H1 (cell line): ENCODE data around the gene PLEKHH2. TPM values are rescaled to one million over a fixed set of nuclear protein-coding genes. Genes with fewer than 3 reads are reported as not detected.

Experiments used
- CTCF ChIA-PET: fragments of 300-600 bp; sonication (Branson Sonifier 250); formaldehyde crosslinking; loops from one replicate; lab custom pipeline; 2021; ENCODE audit not compliant: partially characterized antibody; lab: Charles Lee
- POLR2A ChIA-PET: fragments of 300-600 bp; sonication (Branson Sonifier 250); formaldehyde crosslinking; loops from one replicate; lab custom pipeline; 2021; ENCODE audit warnings: inconsistent platforms; ENCODE audit not compliant: partially characterized antibody; lab: Charles Lee
- DNase-seq, 2 experiments: peaks; one replicate each; pipeline versions ENCODE4 v3.0.0 to v3.0.0-alpha.2; 2010 to 2022; ENCODE audit warnings: low spot score in 2 of 2, low read depth in 1 of 2, mixed read lengths in 1 of 2
- FAIRE-seq: peaks from 2 replicates; lab custom pipeline; 2011; peaks lifted over from hg19 to GRCh38; lab: Jason Lieb, UNC
- H2AFZ ChIP-seq: 2 replicates; pipeline ENCODE4 v1.8.1; 2012; ENCODE audit warnings: low read length, inconsistent platforms
- H2AK5ac ChIP-seq: 2 replicates; pipeline ENCODE4 v1.6.1; 2013; ENCODE audit warnings: low read depth, low read length
- H2BK120ac ChIP-seq: replicated peaks from 2 replicates; pipeline ENCODE3; 2013; ENCODE audit warnings: low read depth, low read length, inconsistent platforms
- H2BK12ac ChIP-seq: 2 replicates; pipeline ENCODE4 v1.6.1; 2013; ENCODE audit warnings: low read depth, low read length
- H2BK15ac ChIP-seq: 2 replicates; pipeline ENCODE4 v1.6.1; 2013; ENCODE audit warnings: low read length
- H2BK20ac ChIP-seq: 2 replicates; pipeline ENCODE4 v1.6.1; 2013; ENCODE audit warnings: low read length
- H2BK5ac ChIP-seq: 2 replicates; pipeline ENCODE4 v1.6.1; 2013; ENCODE audit warnings: low read depth, low read length
- H3K14ac ChIP-seq: 2 replicates; pipeline ENCODE4 v1.6.1; 2013; ENCODE audit warnings: inconsistent platforms; ENCODE audit not compliant: insufficient read length
- H3K18ac ChIP-seq: 2 replicates; pipeline ENCODE4 v1.6.1; 2013; ENCODE audit warnings: low read length; ENCODE audit errors: extremely low read depth
- H3K23ac ChIP-seq: 2 replicates; pipeline ENCODE4 v1.6.1; 2013; ENCODE audit warnings: inconsistent platforms; ENCODE audit not compliant: insufficient read length
- H3K23me2 ChIP-seq: 2 replicates; pipeline ENCODE4 v1.6.1; 2013; ENCODE audit warnings: low read depth, low read length
- H3K27ac ChIP-seq: 2 replicates; pipeline ENCODE4 v1.6.1; 2011; ENCODE audit warnings: low read depth, low read length, inconsistent platforms
- H3K27me3 ChIP-seq, 4 experiments: replicated peaks in 1 of 4; 1 replicate in 1 of 4; 2 replicates in 3 of 4; pipeline versions ENCODE4 v1.6.1 to v1.8.1; 2011 to 2013; ENCODE audit warnings: low read length in 3 of 4, mild to moderate bottlenecking in 3 of 4, inconsistent platforms in 2 of 4, mixed read lengths in 2 of 4, moderate library complexity in 1 of 4; ENCODE audit not compliant: control insufficient read depth in 3 of 4, insufficient read depth in 3 of 4; ENCODE audit errors: extremely low read depth in 1 of 4
- H3K36me3 ChIP-seq, 4 experiments: 2 replicates each; pipeline versions ENCODE4 v1.6.1 to v1.8.1; 2011 to 2013; ENCODE audit warnings: mild to moderate bottlenecking in 4 of 4, low read length in 3 of 4, moderate library complexity in 2 of 4, control low read depth in 1 of 4, inconsistent platforms in 1 of 4; ENCODE audit not compliant: insufficient read depth in 4 of 4, control insufficient read depth in 2 of 4
- H3K4ac ChIP-seq: replicated peaks from 2 replicates; pipeline ENCODE3; 2013; ENCODE audit warnings: low read length, low read depth, mixed read lengths, inconsistent platforms; ENCODE audit not compliant: insufficient read length
- H3K4me1 ChIP-seq, 4 experiments: replicated peaks in 1 of 4; 1 replicate in 1 of 4; 2 replicates in 3 of 4; pipeline versions ENCODE4 v1.6.1 to v1.8.1; 2011 to 2013; ENCODE audit warnings: low read length in 3 of 4, inconsistent platforms in 2 of 4, mixed read lengths in 1 of 4; ENCODE audit not compliant: insufficient read depth in 4 of 4, control insufficient read depth in 3 of 4
- H3K4me2 ChIP-seq, 2 experiments: 2 replicates each; pipeline versions ENCODE4 v1.6.1 to v1.8.1; 2011 to 2013; ENCODE audit warnings: low read depth in 2 of 2, low read length in 2 of 2, control low read depth in 1 of 2, inconsistent platforms in 1 of 2, mild to moderate bottlenecking in 1 of 2; ENCODE audit not compliant: insufficient read depth in 1 of 2
- H3K4me3 ChIP-seq, 4 experiments: fragments of 200-600, 300-600 bp in 1 of 4; sonication (generic), shearing (Covaris generic), sonication (Bioruptor Twin) in 1 of 4; 2 replicates each; pipeline versions ENCODE4 v1.5.1 to v1.8.1; 2011 to 2016; ENCODE audit warnings: low read length in 4 of 4, low read depth in 3 of 4, control low read depth in 2 of 4, inconsistent platforms in 2 of 4, mild to moderate bottlenecking in 2 of 4, mixed read lengths in 1 of 4, moderate library complexity in 1 of 4; ENCODE audit not compliant: insufficient read depth in 2 of 4; ENCODE audit errors: extremely low read depth in 1 of 4
- H3K56ac ChIP-seq: replicated peaks from 2 replicates; pipeline ENCODE3; 2013; ENCODE audit warnings: low read depth, mild to moderate bottlenecking, mixed read lengths, low read length, inconsistent platforms; ENCODE audit not compliant: insufficient read length
- H3K79me1 ChIP-seq: 2 replicates; pipeline ENCODE4 v1.6.1; 2013; ENCODE audit warnings: low read depth, low read length, control low read depth
- H3K79me2 ChIP-seq, 2 experiments: 2 replicates each; pipeline versions ENCODE4 v1.6.1 to v1.8.1; 2012 to 2013; ENCODE audit warnings: low read length in 2 of 2, mild to moderate bottlenecking in 2 of 2, inconsistent platforms in 1 of 2; ENCODE audit not compliant: insufficient read depth in 2 of 2, control insufficient read depth in 1 of 2
- H3K9ac ChIP-seq, 4 experiments: replicated peaks in 1 of 4; 1 replicate in 1 of 4; 2 replicates in 3 of 4; pipeline versions ENCODE4 v1.6.1 to v1.8.1; 2011 to 2013; ENCODE audit warnings: low read depth in 3 of 4, low read length in 3 of 4, control low read depth in 2 of 4, mild to moderate bottlenecking in 2 of 4, moderate library complexity in 2 of 4, inconsistent platforms in 1 of 4; ENCODE audit errors: extremely low read depth in 1 of 4
- H3K9me3 ChIP-seq, 2 experiments: 2 replicates each; pipeline versions ENCODE4 v1.6.1 to v1.8.1; 2012 to 2013; ENCODE audit warnings: mild to moderate bottlenecking in 2 of 2, moderate library complexity in 2 of 2, control low read depth in 1 of 2, inconsistent platforms in 1 of 2, low read depth in 1 of 2, low read length in 1 of 2, mixed read lengths in 1 of 2; ENCODE audit not compliant: insufficient read depth in 2 of 2
- H4K20me1 ChIP-seq, 2 experiments: replicated peaks in 1 of 2; 2 replicates each; pipeline versions ENCODE3 to v1.8.1; 2011 to 2013; ENCODE audit warnings: inconsistent platforms in 2 of 2, low read length in 2 of 2, mild to moderate bottlenecking in 1 of 2; ENCODE audit not compliant: insufficient read depth in 2 of 2, control insufficient read depth in 1 of 2
- H4K5ac ChIP-seq: 2 replicates; pipeline ENCODE4 v1.6.1; 2013; ENCODE audit warnings: low read length, low read depth, mixed read lengths, inconsistent platforms; ENCODE audit not compliant: insufficient read length
- H4K8ac ChIP-seq: 2 replicates; pipeline ENCODE4 v1.8.0; 2013; ENCODE audit warnings: mild to moderate bottlenecking, moderate library complexity, low read length, inconsistent platforms; ENCODE audit not compliant: insufficient read depth; ENCODE audit errors: extremely low read depth
- H4K91ac ChIP-seq: replicated peaks from 2 replicates; pipeline ENCODE3; 2013; ENCODE audit warnings: low read length, mixed read lengths, inconsistent platforms; ENCODE audit not compliant: insufficient read length
- polyA plus RNA-seq, 7 experiments: library from polyadenylated mRNA; depleted of rRNA in 3 of 7; stranded (reverse) in 5 of 7; unstranded in 2 of 7; fragments of >200 nt in 5 of 7; fragments of 200-250 nt in 2 of 7; gene quantifications; 1 replicate in 5 of 7; 2 replicates in 1 of 7; 4 replicates in 1 of 7; pipeline versions ENCODE4 v1.2.1 to v1.2.3, GENCODE V29; 2011 to 2013; ENCODE audit warnings: missing spikeins in 2 of 7, mixed read lengths in 2 of 7
- total RNA-seq: library from RNA; stranded (reverse); fragmentation: NEBNext Ultra II Directional; extraction: Animal tissue kit (Norgen Biotek cat#: 25700); gene quantifications from 2 replicates; pipeline ENCODE4 v1.2.1, GENCODE V29; 2021
- TF ChIP-seq, protein P1 (sequence below): fragments of 300-600 bp; sonication (generic); IDR thresholded peaks from 2 replicates; pipeline ENCODE4 v1.7.1; 2012; ENCODE audit warnings: low read length, moderate library complexity, mild to moderate bottlenecking, inconsistent platforms; ENCODE audit not compliant: insufficient replicate concordance

Gene PLEKHH2
- total and polyA plus RNA-seq, 2 of the 8 experiments (the other 6 are each of a cell fraction or from before 2014, with no cell fraction given), result 2.2 to 5.0 TPM

GRCh38 chr2:43759195-43759594, 122.1 kb downstream of the PLEKHH2 start:
- Histone ChIP-seq H3K14ac (no peak overlapping the region), H2BK12ac (no peak overlapping the region), H2AFZ (no peak overlapping the region), H3K4me1 (peaks cover 0 to 3% (median 0%) of the 10 kb centered on the region in 4 experiments; a peak in 1 of 7 replicates), H2BK15ac (no peak overlapping the region), H4K20me1 (no peaks in the 10 kb centered on the region), H2BK5ac (no peak overlapping the region), H4K5ac (no peak overlapping the region), H3K9ac (no peak overlapping the region), H3K27ac (no peak overlapping the region), H2AK5ac (no peak overlapping the region), H3K79me2 (no peaks in the 10 kb centered on the region), H3K4me3 (no peak overlapping the region), H4K91ac (no peak overlapping the region), H3K18ac (no peak overlapping the region), H2BK120ac (no peak overlapping the region), H3K56ac (no peak overlapping the region), H3K79me1 (no peaks in the 10 kb centered on the region), H3K23ac (no peak overlapping the region), H3K27me3 (no peaks in the 10 kb centered on the region), H3K4me2 (no peak overlapping the region), H3K9me3 (no peaks in the 10 kb centered on the region), H2BK20ac (no peak overlapping the region), H3K36me3 (no peaks in the 10 kb centered on the region), H4K8ac (no peak overlapping the region), H3K4ac (no peak overlapping the region), H3K23me2 (no peaks in the 10 kb centered on the region)
- DNase-seq (no peak), FAIRE-seq (no peak)
- CTCF ChIA-PET, result interaction anchor here (1.9 kb wide), 1 partner anchor 119 kb away, joined by 4 read pairs; no protein-coding TSS in a partner anchor
- POLR2A ChIA-PET, result interaction anchor here (1.3 kb wide), 1 partner anchor 9 kb away, joined by 5 read pairs; no protein-coding TSS in a partner anchor
- TF ChIP-seq, protein P1, sequence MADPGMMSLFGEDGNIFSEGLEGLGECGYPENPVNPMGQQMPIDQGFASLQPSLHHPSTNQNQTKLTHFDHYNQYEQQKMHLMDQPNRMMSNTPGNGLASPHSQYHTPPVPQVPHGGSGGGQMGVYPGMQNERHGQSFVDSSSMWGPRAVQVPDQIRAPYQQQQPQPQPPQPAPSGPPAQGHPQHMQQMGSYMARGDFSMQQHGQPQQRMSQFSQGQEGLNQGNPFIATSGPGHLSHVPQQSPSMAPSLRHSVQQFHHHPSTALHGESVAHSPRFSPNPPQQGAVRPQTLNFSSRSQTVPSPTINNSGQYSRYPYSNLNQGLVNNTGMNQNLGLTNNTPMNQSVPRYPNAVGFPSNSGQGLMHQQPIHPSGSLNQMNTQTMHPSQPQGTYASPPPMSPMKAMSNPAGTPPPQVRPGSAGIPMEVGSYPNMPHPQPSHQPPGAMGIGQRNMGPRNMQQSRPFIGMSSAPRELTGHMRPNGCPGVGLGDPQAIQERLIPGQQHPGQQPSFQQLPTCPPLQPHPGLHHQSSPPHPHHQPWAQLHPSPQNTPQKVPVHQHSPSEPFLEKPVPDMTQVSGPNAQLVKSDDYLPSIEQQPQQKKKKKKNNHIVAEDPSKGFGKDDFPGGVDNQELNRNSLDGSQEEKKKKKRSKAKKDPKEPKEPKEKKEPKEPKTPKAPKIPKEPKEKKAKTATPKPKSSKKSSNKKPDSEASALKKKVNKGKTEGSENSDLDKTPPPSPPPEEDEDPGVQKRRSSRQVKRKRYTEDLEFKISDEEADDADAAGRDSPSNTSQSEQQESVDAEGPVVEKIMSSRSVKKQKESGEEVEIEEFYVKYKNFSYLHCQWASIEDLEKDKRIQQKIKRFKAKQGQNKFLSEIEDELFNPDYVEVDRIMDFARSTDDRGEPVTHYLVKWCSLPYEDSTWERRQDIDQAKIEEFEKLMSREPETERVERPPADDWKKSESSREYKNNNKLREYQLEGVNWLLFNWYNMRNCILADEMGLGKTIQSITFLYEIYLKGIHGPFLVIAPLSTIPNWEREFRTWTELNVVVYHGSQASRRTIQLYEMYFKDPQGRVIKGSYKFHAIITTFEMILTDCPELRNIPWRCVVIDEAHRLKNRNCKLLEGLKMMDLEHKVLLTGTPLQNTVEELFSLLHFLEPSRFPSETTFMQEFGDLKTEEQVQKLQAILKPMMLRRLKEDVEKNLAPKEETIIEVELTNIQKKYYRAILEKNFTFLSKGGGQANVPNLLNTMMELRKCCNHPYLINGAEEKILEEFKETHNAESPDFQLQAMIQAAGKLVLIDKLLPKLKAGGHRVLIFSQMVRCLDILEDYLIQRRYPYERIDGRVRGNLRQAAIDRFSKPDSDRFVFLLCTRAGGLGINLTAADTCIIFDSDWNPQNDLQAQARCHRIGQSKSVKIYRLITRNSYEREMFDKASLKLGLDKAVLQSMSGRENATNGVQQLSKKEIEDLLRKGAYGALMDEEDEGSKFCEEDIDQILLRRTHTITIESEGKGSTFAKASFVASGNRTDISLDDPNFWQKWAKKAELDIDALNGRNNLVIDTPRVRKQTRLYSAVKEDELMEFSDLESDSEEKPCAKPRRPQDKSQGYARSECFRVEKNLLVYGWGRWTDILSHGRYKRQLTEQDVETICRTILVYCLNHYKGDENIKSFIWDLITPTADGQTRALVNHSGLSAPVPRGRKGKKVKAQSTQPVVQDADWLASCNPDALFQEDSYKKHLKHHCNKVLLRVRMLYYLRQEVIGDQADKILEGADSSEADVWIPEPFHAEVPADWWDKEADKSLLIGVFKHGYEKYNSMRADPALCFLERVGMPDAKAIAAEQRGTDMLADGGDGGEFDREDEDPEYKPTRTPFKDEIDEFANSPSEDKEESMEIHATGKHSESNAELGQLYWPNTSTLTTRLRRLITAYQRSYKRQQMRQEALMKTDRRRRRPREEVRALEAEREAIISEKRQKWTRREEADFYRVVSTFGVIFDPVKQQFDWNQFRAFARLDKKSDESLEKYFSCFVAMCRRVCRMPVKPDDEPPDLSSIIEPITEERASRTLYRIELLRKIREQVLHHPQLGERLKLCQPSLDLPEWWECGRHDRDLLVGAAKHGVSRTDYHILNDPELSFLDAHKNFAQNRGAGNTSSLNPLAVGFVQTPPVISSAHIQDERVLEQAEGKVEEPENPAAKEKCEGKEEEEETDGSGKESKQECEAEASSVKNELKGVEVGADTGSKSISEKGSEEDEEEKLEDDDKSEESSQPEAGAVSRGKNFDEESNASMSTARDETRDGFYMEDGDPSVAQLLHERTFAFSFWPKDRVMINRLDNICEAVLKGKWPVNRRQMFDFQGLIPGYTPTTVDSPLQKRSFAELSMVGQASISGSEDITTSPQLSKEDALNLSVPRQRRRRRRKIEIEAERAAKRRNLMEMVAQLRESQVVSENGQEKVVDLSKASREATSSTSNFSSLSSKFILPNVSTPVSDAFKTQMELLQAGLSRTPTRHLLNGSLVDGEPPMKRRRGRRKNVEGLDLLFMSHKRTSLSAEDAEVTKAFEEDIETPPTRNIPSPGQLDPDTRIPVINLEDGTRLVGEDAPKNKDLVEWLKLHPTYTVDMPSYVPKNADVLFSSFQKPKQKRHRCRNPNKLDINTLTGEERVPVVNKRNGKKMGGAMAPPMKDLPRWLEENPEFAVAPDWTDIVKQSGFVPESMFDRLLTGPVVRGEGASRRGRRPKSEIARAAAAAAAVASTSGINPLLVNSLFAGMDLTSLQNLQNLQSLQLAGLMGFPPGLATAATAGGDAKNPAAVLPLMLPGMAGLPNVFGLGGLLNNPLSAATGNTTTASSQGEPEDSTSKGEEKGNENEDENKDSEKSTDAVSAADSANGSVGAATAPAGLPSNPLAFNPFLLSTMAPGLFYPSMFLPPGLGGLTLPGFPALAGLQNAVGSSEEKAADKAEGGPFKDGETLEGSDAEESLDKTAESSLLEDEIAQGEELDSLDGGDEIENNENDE, result no peak
